Osteoblast (primary cell): ENCODE data around the gene TXNL4A. TPM values are rescaled to one million over a fixed set of nuclear protein-coding genes. Genes with fewer than 3 reads are reported as not detected.
"Not testable (repeated sequence)": the region's sequence is repeated elsewhere in the genome, so short reads cannot be mapped to it uniquely, and the experiment has no call there.

Source experiments
- DNase-seq: peaks from one replicate; pipeline ENCODE4 v3.0.0; 2011; ENCODE audit warnings: low spot score, mixed read lengths; ENCODE audit not compliant: insufficient read length; ENCODE audit errors: missing footprints
- H2AFZ ChIP-seq: 2 replicates; pipeline ENCODE4 v1.6.0; 2011; ENCODE audit warnings: mild to moderate bottlenecking, low read length
- H3K27ac ChIP-seq: 2 replicates; pipeline ENCODE4 v1.5.1; 2011; ENCODE audit warnings: mild to moderate bottlenecking, low read depth, low read length, moderate library complexity
- H3K27me3 ChIP-seq: 2 replicates; pipeline ENCODE4 v1.6.0; 2012; ENCODE audit warnings: mild to moderate bottlenecking, control low read depth, inconsistent platforms, low read length, moderate library complexity; ENCODE audit not compliant: insufficient read depth
- H3K36me3 ChIP-seq: 2 replicates; pipeline ENCODE4 v1.5.1; 2011; ENCODE audit warnings: mild to moderate bottlenecking, low read length, control low read depth, moderate library complexity; ENCODE audit not compliant: insufficient read depth
- H3K4me1 ChIP-seq: 2 replicates; pipeline ENCODE4 v1.5.1; 2011; ENCODE audit warnings: mild to moderate bottlenecking, low read length, control low read depth, moderate library complexity; ENCODE audit not compliant: insufficient read depth
- H3K4me2 ChIP-seq: 2 replicates; pipeline ENCODE4 v1.6.0; 2011; ENCODE audit warnings: mild to moderate bottlenecking, low read length; ENCODE audit not compliant: insufficient read depth
- H3K4me3 ChIP-seq: fragments of 200-600 bp; sonication (generic); 3 replicates; pipeline ENCODE4 v1.5.1; 2012; ENCODE audit warnings: mild to moderate bottlenecking, low read length, inconsistent platforms; ENCODE audit not compliant: insufficient read depth
- H3K79me2 ChIP-seq: 2 replicates; pipeline ENCODE4 v1.6.0; 2012; ENCODE audit warnings: mild to moderate bottlenecking, low read length, control low read depth, inconsistent platforms; ENCODE audit not compliant: insufficient read depth
- H3K9me3 ChIP-seq: 2 replicates; pipeline ENCODE4 v1.5.1; 2011; ENCODE audit warnings: low read depth, low read length, control low read depth
- H4K20me1 ChIP-seq: 2 replicates; pipeline ENCODE4 v1.6.0; 2012; ENCODE audit warnings: mild to moderate bottlenecking, low read length, control low read depth; ENCODE audit not compliant: insufficient read depth
- total RNA-seq: library from RNA; depleted of rRNA; stranded (reverse); fragments of >200 nt; gene quantifications from 2 replicates; pipeline ENCODE4 v1.2.3, GENCODE V29; 2012
- TF ChIP-seq, protein P1 (sequence below): IDR thresholded peaks from 2 replicates; pipeline ENCODE4 v1.5.1; 2011; ENCODE audit warnings: mild to moderate bottlenecking, low read depth, low read length, moderate library complexity; ENCODE audit errors: extremely low read depth

TXNL4A gene
- total RNA-seq, 1 donor = 54.6 TPM

GRCh38 chr18:80034068-80034851 is 45.9 kb upstream of the TXNL4A start, which contains the start of gene RBFA:
Gene RBFA (plus strand): TSS chr18:80034434. CDS start chr18:80034496, 62 bp downstream.
- Histone ChIP-seq H3K27me3 (no peaks in the 10 kb centered on the region), H3K27ac (peak within 1 kb of the TSS; percentile 90), H3K79me2 (peaks cover 29% of the 10 kb centered on the region), H2AFZ (peak within 1 kb of the TSS; percentile 93), H3K4me2 (peak within 1 kb of the TSS; percentile 95), H3K4me1 (peaks cover 14% of the 10 kb centered on the region), H3K9me3 (no peaks in the 10 kb centered on the region), H3K36me3 (peaks cover 7% of the 10 kb centered on the region), H3K4me3 (peak within 1 kb of the TSS; percentile 99), H4K20me1 (peaks cover 11% of the 10 kb centered on the region)
- TF ChIP-seq, protein P1, sequence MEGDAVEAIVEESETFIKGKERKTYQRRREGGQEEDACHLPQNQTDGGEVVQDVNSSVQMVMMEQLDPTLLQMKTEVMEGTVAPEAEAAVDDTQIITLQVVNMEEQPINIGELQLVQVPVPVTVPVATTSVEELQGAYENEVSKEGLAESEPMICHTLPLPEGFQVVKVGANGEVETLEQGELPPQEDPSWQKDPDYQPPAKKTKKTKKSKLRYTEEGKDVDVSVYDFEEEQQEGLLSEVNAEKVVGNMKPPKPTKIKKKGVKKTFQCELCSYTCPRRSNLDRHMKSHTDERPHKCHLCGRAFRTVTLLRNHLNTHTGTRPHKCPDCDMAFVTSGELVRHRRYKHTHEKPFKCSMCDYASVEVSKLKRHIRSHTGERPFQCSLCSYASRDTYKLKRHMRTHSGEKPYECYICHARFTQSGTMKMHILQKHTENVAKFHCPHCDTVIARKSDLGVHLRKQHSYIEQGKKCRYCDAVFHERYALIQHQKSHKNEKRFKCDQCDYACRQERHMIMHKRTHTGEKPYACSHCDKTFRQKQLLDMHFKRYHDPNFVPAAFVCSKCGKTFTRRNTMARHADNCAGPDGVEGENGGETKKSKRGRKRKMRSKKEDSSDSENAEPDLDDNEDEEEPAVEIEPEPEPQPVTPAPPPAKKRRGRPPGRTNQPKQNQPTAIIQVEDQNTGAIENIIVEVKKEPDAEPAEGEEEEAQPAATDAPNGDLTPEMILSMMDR = no peak
- peak; percentile 99 for DNase-seq

DNA sequence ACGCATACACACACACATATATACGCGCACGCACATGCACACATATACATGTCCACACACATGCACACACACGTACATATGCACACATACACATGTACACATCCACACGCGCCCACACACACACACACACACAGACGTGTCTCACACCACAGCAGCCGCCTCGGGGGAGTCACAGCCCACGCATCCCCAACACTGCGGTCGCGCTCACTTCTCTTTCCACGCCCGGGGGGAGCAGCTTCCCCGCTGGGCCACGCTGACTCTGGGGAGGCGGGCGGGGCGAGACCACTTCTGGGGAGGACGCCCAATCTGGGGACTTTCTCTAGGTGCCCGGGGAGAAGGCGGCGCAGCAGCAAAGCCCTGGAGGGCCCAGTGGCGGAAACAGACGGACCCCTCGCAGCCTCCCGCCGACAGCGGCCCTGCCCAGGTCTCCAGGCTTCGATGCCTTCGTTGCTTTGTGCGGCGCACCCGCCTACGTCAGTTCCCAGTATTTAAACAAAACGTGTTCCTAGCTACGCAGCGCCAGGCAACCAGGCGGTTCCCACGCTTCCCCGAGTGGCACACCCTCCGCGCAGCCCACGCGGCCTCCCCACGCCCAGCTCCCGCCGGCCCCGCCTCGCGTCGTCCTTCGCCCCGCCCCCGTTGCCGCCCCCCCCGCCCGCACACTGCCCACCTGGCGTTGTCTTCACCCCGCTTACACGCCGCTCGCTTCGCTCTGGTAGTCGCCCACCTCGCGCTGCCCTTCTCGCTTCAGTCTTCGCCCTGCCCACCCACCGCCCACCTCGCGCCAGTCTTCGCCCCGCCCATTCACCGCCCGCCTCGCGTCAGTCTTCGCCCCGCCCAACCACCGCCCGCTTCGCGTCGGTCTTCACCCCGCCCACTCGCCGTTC is 45.1 kb upstream of the TXNL4A start:
- H3K27ac ChIP-seq = peak overlapping the region; percentile 90
- peak overlapping the region; percentile 99 for H3K4me3 ChIP-seq
- no peak for DNase-seq
- H3K27me3 ChIP-seq = no peaks in the 10 kb centered on the region
- H3K36me3 ChIP-seq = peaks cover 7% of the 10 kb centered on the region
- TF ChIP-seq, protein P1 = no peak
- H3K9me3 ChIP-seq = no peaks in the 10 kb centered on the region
- peak overlapping the region; percentile 88 for H3K4me2 ChIP-seq
- peaks cover 14% of the 10 kb centered on the region for H3K4me1 ChIP-seq
- H2AFZ ChIP-seq = peak overlapping the region; percentile 83
- peaks cover 29% of the 10 kb centered on the region for H3K79me2 ChIP-seq
- H4K20me1 ChIP-seq = peaks cover 11% of the 10 kb centered on the region

DNA sequence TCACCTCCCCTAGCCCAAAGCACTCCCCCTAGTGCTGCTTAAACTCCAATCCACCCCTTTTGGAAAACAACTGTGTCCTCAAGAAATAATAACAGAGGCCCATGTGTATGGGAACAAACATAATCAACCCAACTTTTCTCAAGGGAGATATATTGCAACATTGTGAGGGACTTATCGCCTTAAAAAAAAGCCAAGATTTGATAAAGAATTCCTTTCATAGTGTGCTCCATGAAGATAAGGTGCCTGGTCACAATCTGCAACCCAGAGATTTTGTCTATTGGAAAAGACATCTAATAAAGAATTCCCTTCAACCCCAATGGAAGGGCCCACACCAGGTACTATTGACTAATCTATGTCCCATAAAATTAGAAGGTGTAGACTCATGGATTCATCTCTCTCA is 41.3 kb upstream of the TXNL4A start:
- Histone ChIP-seq H3K79me2 (peaks cover 6% of the 10 kb centered on the region), H3K4me3 (no peak overlapping the region), H3K4me2 (no peak overlapping the region), H3K27ac (no peak overlapping the region), H3K4me1 (peaks cover 13% of the 10 kb centered on the region), H3K27me3 (no peaks in the 10 kb centered on the region), H3K9me3 (no peaks in the 10 kb centered on the region), H2AFZ (no peak overlapping the region), H3K36me3 (no peaks in the 10 kb centered on the region), H4K20me1 (no peaks in the 10 kb centered on the region)
- TF ChIP-seq, protein P1 = no peak
- DNase-seq = no peak

DNA sequence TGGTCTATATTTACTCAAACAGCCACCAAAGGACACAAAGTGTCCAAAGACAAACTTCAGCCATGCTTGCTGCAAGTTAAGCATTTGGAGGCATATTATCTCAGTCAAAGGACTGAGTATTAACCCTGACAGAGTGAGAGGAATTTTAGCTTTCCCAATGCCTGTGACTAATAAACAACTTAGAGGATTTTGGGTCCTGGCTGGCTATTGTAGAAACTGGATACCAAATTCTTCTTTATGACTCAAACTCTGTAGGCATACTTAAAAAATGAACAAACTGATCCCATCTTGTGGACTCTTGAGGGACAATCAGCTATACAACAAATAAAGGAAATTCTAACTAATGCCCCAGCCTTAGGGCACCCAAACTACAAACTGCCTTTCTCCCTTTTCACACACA is 39.4 kb upstream of the TXNL4A start:
- peak overlapping the region; percentile 4 for H3K4me2 ChIP-seq

More for the DNA sequence above, 39.4 kb upstream of the TXNL4A start:
- DNase-seq, H3K9me3 ChIP-seq, H3K79me2 ChIP-seq, H4K20me1 ChIP-seq, H2AFZ ChIP-seq, H3K4me1 ChIP-seq, H3K4me3 ChIP-seq, H3K27me3 ChIP-seq, H3K27ac ChIP-seq, H3K36me3 ChIP-seq: not testable (repeated sequence)
